ENCODE data around the gene RTN1. TPM values are rescaled to one million over a fixed set of nuclear protein-coding genes. Genes with fewer than 3 reads are reported as not detected.

The RTN1 gene
- total and polyA plus RNA-seq, 10 of the 15 experiments (the other 5 are each of a cell fraction or from before 2014, with no cell fraction given): 0.03 to 0.55 (median 0.13) TPM; not detected in 4

DNA sequence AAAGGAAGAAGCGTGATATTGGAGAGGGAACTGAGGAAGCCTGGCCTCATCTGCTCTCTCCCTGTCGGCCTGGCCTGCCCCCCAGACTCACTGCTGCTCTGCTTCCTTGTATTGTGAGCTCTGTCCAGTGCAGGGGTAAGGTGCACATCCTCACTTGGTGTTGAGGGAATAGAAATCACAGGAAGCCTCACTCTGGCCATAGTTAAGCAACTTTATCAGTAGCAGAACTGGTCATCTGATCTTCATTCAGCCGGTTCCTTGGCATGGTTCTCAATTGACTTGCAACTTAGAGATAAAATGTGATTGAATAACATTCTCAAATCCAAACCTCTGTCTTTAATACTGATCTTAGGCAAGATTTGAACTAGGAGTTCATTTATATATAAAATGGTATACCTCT is 282.5 kb downstream of the RTN1 start:
- H3K4me1 ChIP-seq (ENCODE audit: control insufficient read depth, insufficient read depth, low read length): no peaks in the 10 kb centered on the region
- DNase-seq (ENCODE audit: low read depth, low spot score) (no peak), ATAC-seq (no peak), FAIRE-seq (no peak)
- in situ Hi-C loops (cut with MboI): no loop called here
- TF ChIP-seq NFXL1 (IDR thresholded peaks at IDR 0.05; ENCODE audit: borderline replicate concordance): no peak
- no peak for TF ChIP-seq ETV6 (conservative IDR thresholded peaks at IDR 0.05 in 1 of 2, IDR thresholded peaks at IDR 0.05 in 1 of 2; ENCODE audit: borderline replicate concordance in 1 of 2, low read depth in 1 of 2)
- TF ChIP-seq PAX8 (IDR thresholded peaks at IDR 0.05): no peak
- TF ChIP-seq KDM1A (IDR thresholded peaks at IDR 0.05; ENCODE audit: borderline replicate concordance): no peak
- TF ChIP-seq SREBF2 (IDR thresholded peaks at IDR 0.05; ENCODE audit: low read length): no peak
- TF ChIP-seq JUNB (IDR thresholded peaks at IDR 0.05): no peak
- TF ChIP-seq, protein P1, sequence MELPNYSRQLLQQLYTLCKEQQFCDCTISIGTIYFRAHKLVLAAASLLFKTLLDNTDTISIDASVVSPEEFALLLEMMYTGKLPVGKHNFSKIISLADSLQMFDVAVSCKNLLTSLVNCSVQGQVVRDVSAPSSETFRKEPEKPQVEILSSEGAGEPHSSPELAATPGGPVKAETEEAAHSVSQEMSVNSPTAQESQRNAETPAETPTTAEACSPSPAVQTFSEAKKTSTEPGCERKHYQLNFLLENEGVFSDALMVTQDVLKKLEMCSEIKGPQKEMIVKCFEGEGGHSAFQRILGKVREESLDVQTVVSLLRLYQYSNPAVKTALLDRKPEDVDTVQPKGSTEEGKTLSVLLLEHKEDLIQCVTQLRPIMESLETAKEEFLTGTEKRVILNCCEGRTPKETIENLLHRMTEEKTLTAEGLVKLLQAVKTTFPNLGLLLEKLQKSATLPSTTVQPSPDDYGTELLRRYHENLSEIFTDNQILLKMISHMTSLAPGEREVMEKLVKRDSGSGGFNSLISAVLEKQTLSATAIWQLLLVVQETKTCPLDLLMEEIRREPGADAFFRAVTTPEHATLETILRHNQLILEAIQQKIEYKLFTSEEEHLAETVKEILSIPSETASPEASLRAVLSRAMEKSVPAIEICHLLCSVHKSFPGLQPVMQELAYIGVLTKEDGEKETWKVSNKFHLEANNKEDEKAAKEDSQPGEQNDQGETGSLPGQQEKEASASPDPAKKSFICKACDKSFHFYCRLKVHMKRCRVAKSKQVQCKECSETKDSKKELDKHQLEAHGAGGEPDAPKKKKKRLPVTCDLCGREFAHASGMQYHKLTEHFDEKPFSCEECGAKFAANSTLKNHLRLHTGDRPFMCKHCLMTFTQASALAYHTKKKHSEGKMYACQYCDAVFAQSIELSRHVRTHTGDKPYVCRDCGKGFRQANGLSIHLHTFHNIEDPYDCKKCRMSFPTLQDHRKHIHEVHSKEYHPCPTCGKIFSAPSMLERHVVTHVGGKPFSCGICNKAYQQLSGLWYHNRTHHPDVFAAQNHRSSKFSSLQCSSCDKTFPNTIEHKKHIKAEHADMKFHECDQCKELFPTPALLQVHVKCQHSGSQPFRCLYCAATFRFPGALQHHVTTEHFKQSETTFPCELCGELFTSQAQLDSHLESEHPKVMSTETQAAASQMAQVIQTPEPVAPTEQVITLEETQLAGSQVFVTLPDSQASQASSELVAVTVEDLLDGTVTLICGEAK (IDR thresholded peaks at IDR 0.05; ENCODE audit: borderline replicate concordance): no peak
- no peak for TF ChIP-seq MTA3 (IDR thresholded peaks at IDR 0.05; ENCODE audit: borderline replicate concordance, low read length)
- no peak for TF ChIP-seq ZNF622 (IDR thresholded peaks at IDR 0.05)
- TF ChIP-seq MYC (IDR thresholded peaks at IDR 0.05; ENCODE audit: insufficient read depth, insufficient read length, insufficient replicate concordance, low read length, severe bottlenecking): no peak
- no peak for TF ChIP-seq MEF2B (IDR thresholded peaks at IDR 0.05; ENCODE audit: partially characterized antibody, poor library complexity, severe bottlenecking)
- TF ChIP-seq IRF5 (IDR thresholded peaks at IDR 0.05; ENCODE audit: borderline replicate concordance): no peak
- H3K9me3 ChIP-seq (replicated peaks; ENCODE audit: control insufficient read depth, insufficient read depth, low read length): no peaks in the 10 kb centered on the region
- no peaks in the 10 kb centered on the region for H3K27me3 ChIP-seq (replicated peaks in 1 of 2; ENCODE audit: control insufficient read depth in 2 of 2, insufficient read depth in 2 of 2, low read length in 1 of 2)
- no peak overlapping the region for H3K4me2 ChIP-seq (ENCODE audit: control insufficient read depth, insufficient read depth)
- ChIA-PET RAD21 (ENCODE audit: unreplicated experiment) (no interaction called here), POLR2A (no interaction called here), CTCF (no interaction called here), SMC1A (ENCODE audit: uncharacterized antibody, unreplicated experiment) (no interaction called here)
- no peak overlapping the region for H2AFZ ChIP-seq (ENCODE audit: control insufficient read depth, low read depth, low read length)
- intact Hi-C loops (cut with micrococcal nuclease; ENCODE audit: unreplicated experiment): no loop called here
- no peak overlapping the region for H3K9ac ChIP-seq (ENCODE audit: control insufficient read depth, insufficient read depth, low read length)
- no peaks in the 10 kb centered on the region for H3K79me2 ChIP-seq (ENCODE audit: control insufficient read depth, insufficient read depth, low read length)
- WGBS (ENCODE audit: insufficient coverage, insufficient replicate concordance, low lambda C conversion rate, missing lambda C conversion rate): 33% methylated on average over 3 of the region's 3 CpGs
- no TSS peak for BruUV-seq (replicated peaks)
- H4K20me1 ChIP-seq (ENCODE audit: control insufficient read depth, insufficient read depth): no peaks in the 10 kb centered on the region
- no peaks in the 10 kb centered on the region for H3K36me3 ChIP-seq (ENCODE audit: control insufficient read depth in 2 of 2, insufficient read depth in 2 of 2, low read length in 1 of 2)
- H3K27ac ChIP-seq (ENCODE audit: control insufficient read depth, insufficient read depth): no peak overlapping the region
- H3K4me3 ChIP-seq: no peak overlapping the region
